Heart left ventricle (tissue), 16 donors: Measurements from ENCODE around the gene FREM2. TPM values are rescaled to one million over a fixed set of nuclear protein-coding genes. Genes with fewer than 3 reads are reported as not detected.

ENCODE experiments used
- ATAC-seq, 4 donors: fragments of 200-7000 bp; cut with Tn5 transposase; one replicate each; pipeline ENCODE4 v1.9.1; 2020 to 2022; ENCODE audit warnings: moderate library complexity in 4 of 4, mild to moderate bottlenecking in 3 of 4, moderate number of reproducible peaks in 1 of 4
- DNase-seq, 5 donors: peaks; one replicate each; pipeline ENCODE4 v3.0.0-alpha.2; 2020
- H3K27ac ChIP-seq, 12 donors: fragments of 200-600 bp; sonication (generic) in 4 of 12; one replicate each; pipeline versions ENCODE4 v1.5.0 to v1.8.0; 2016 to 2022; ENCODE audit warnings: mild to moderate bottlenecking in 2 of 12
- H3K27me3 ChIP-seq, 9 donors: fragments of 200-600 bp; sonication (generic) in 2 of 9; one replicate each; pipeline versions ENCODE4 v1.5.1 to v1.8.0; 2016 to 2022; ENCODE audit warnings: mild to moderate bottlenecking in 3 of 9
- H3K36me3 ChIP-seq, 9 donors: fragments of 200-600 bp; sonication (generic) in 2 of 9; one replicate each; pipeline versions ENCODE4 v1.5.0 to v1.8.0; 2018 to 2022; ENCODE audit warnings: mild to moderate bottlenecking in 2 of 9
- H3K4me1 ChIP-seq, 12 donors: fragments of 200-600 bp; sonication (generic) in 4 of 12; one replicate each; pipeline versions ENCODE4 v1.5.0 to v1.8.0; 2016 to 2022; ENCODE audit warnings: mild to moderate bottlenecking in 3 of 12
- H3K4me3 ChIP-seq, 12 donors: fragments of 200-600 bp; sonication (generic) in 4 of 12; one replicate each; pipeline versions ENCODE4 v1.5.0 to v1.8.0; 2017 to 2022; ENCODE audit warnings: mild to moderate bottlenecking in 9 of 12, moderate library complexity in 4 of 12
- H3K9me3 ChIP-seq, 12 donors: fragments of 200-600 bp; sonication (generic) in 4 of 12; one replicate each; pipeline versions ENCODE4 v1.5.0 to v1.8.0; 2016 to 2022; ENCODE audit warnings: mild to moderate bottlenecking in 1 of 12
- POLR2A ChIP-seq, 2 donors: fragments of 450-650 bp; IDR thresholded peaks; one replicate each; pipeline ENCODE4 v1.6.1; 2017; ENCODE audit warnings: antibody characterized with exemption in 2 of 2, mild to moderate bottlenecking in 2 of 2, moderate library complexity in 2 of 2
- WGBS, 4 donors: extraction: QIAGEN DNeasy Blood & Tissue Kit in 2 of 4; methylation state at CpG; one replicate each; pipeline versions ENCODE4 v1.1.5 to v1.1.7; 2013 to 2018; 5-methylcytosine and 5-hydroxymethylcytosine counted together
- intact Hi-C, 10 donors: fragments of 100-400 bp; cut with DNase I; formaldehyde crosslinking; loops; one replicate each; pipeline versions ENCODE4 v1.11.1 to v1.14.2; 2022
- polyA plus RNA-seq, 2 donors: library from polyadenylated mRNA; stranded (reverse); fragments of 200-250 nt; gene quantifications; one replicate each; pipeline ENCODE4 v1.2.3, GENCODE V29; 2013
- total RNA-seq, 9 donors: library from RNA; depleted of rRNA in 2 of 9; stranded (reverse); fragments of >200 nt in 2 of 9; fragmentation: NEBNext Ultra II Directional in 3 of 9; extraction: Animal tissue kit (Norgen Biotek cat#: 25700) in 3 of 9; gene quantifications; one replicate each; pipeline versions ENCODE4 v1.1.0 to v1.2.4, GENCODE V29; 2016 to 2023
- TF ChIP-seq, protein P1 (sequence below), 12 donors: fragments of 200-600 bp; sonication (generic) in 4 of 12; IDR thresholded peaks; one replicate each; pipeline versions ENCODE4 v1.5.0 to v1.8.0; 2018 to 2022; ENCODE audit warnings: antibody characterized with exemption in 12 of 12, mild to moderate bottlenecking in 5 of 12
- donor health status: ischemic (EF 13 %, LVEDD 7.1; RV severe dilation, severe dysfunction).
- donor health status: healthy with polysubstance abuse.
- donor health status: DM: no; HTN: yes; CAD: no.
- donor health status: DM: no; HTN: no; CAD: no.
- donor health status: ischemic (EF 25% LVEDD 6.9; RV normal size, moderate dysfunction).
- donor health status: ischemic (EF 25% LVEDD 5.7; RV mildly dilated, moderate dysfunction).
- donor health status: healthy.
- donor health status: DM: yes; HTN: yes; CAD: no.
- donor health status: ischemic (EF 35%, LVEDD 5.7; RV mildly dilated, moderate dysfunction).
- donor health status: nonischemic (EF 11% LVEDD 7.7; RV severe dilation, severe dysfunction).
- donor health status: DM: yes; HTN: yes; CAD: no.
- donor health status: PGD.
- donor health status: ischemic (EF 29% LVEDD 5.4; RV normal size, mild dysfunction).
- donor health status: nonischemic (EF 23%, LVEDD 6.1; RV moderate dilation, normal function).

The FREM2 gene
- total and polyA plus RNA-seq, 11 donors: 0.02 to 0.35 (median 0.13) TPM

DNA sequence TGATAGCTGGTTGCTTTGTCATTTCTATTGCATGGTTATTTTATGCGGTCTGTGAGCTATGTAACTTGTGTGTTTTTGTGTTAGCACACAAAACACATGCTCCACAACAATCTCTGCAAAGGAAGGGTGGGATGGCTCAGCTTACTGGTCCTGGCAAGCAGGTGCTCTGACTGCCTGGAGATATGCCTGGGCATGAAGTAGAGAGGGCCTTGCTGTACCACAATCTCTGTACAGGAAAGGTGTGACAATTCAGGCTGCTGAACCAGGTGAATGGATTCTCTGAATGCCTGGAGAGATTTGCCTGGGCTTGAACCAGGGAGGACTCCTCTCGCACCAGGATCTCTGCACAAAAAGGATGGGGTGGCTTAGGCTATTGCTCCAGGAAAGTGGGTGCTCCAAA is 234.2 kb downstream of the FREM2 start:
- WGBS, 4 donors: 46 to 97% (median 68%) methylated on average over 2 of the region's 2 CpGs

GRCh38 chr13:38922170-38922569 is 235.3 kb downstream of the FREM2 start:
- Histone ChIP-seq H3K27me3 (peaks cover 0 to 55% (median 6%) of the 10 kb centered on the region in 9 donors), H3K4me1 (no peaks in the 10 kb centered on the region), H3K9me3 (no peaks in the 10 kb centered on the region), H3K36me3 (no peaks in the 10 kb centered on the region), H3K27ac (no peak overlapping the region), H3K4me3 (no peak overlapping the region)
- intact Hi-C loops: no loop called here
- DNase-seq (no peak), ATAC-seq (no peak)
- TF ChIP-seq, protein P1, sequence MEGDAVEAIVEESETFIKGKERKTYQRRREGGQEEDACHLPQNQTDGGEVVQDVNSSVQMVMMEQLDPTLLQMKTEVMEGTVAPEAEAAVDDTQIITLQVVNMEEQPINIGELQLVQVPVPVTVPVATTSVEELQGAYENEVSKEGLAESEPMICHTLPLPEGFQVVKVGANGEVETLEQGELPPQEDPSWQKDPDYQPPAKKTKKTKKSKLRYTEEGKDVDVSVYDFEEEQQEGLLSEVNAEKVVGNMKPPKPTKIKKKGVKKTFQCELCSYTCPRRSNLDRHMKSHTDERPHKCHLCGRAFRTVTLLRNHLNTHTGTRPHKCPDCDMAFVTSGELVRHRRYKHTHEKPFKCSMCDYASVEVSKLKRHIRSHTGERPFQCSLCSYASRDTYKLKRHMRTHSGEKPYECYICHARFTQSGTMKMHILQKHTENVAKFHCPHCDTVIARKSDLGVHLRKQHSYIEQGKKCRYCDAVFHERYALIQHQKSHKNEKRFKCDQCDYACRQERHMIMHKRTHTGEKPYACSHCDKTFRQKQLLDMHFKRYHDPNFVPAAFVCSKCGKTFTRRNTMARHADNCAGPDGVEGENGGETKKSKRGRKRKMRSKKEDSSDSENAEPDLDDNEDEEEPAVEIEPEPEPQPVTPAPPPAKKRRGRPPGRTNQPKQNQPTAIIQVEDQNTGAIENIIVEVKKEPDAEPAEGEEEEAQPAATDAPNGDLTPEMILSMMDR (IDR thresholded peaks at IDR 0.05): no peak
- WGBS, 4 donors: 83 to 88% (median 86%) methylated on average over 1 of the region's 1 CpG

More for the DNA sequence above, 234.2 kb downstream of the FREM2 start:
- no peaks in the 10 kb centered on the region for H3K9me3 ChIP-seq
- no peaks in the 10 kb centered on the region for H3K36me3 ChIP-seq
- ATAC-seq: no peak
- H3K4me3 ChIP-seq: no peak overlapping the region
- H3K27ac ChIP-seq: no peak overlapping the region
- no peaks in the 10 kb centered on the region for H3K4me1 ChIP-seq
- no peak for TF ChIP-seq POLR2A (IDR thresholded peaks at IDR 0.05)
- TF ChIP-seq, protein P1 (IDR thresholded peaks at IDR 0.05): no peak
- intact Hi-C loops: no loop called here
- H3K27me3 ChIP-seq: peaks cover 0 to 51% (median 6%) of the 10 kb centered on the region in 9 donors
- no peak for DNase-seq

- Histone ChIP-seq H3K4me3 (no peak overlapping the region), H3K27me3 (peaks cover 0 to 6% (median 0%) of the 10 kb centered on the region in 9 donors), H3K4me1 (no peaks in the 10 kb centered on the region), H3K36me3 (no peaks in the 10 kb centered on the region), H3K27ac (no peak overlapping the region), H3K9me3 (no peaks in the 10 kb centered on the region)
- no peak for TF ChIP-seq POLR2A (IDR thresholded peaks at IDR 0.05)
- TF ChIP-seq, protein P1 (IDR thresholded peaks at IDR 0.05): no peak
- intact Hi-C loops: no loop called here
- no peak for DNase-seq
- ATAC-seq: no peak
Measured at GRCh38 chr13:38933786-38934185, 246.9 kb downstream of the FREM2 start.
